ENCODE data around the gene IL10.
"Not testable (repeated sequence)": the region's sequence is repeated elsewhere in the genome, so short reads cannot be mapped to it uniquely, and the experiment has no call there.

Gene IL10

GRCh38 chr1:206768472-206769303 lies 3.6 kb downstream of the IL10 start:
- DNase-seq (ENCODE audit: extremely low read depth in 1 of 2, low read depth in 1 of 2) = no peak

GRCh38 chr1:206766251-206766856 lies 5.9 kb downstream of the IL10 start:
- peak; percentile 37 to 53 for DNase-seq (ENCODE audit: extremely low read depth in 1 of 2, low read depth in 1 of 2)

- not testable (repeated sequence) for DNase-seq (ENCODE audit: extremely low read depth in 1 of 2, low read depth in 1 of 2)
Measured at GRCh38 chr1:206765771-206766170, 6.5 kb downstream of the IL10 start.

GRCh38 chr1:206762741-206763364 lies 9.4 kb downstream of the IL10 start:
- DNase-seq (ENCODE audit: extremely low read depth in 1 of 2, low read depth in 1 of 2) = not testable (repeated sequence)

GRCh38 chr1:206761159-206761768 lies 11.0 kb downstream of the IL10 start:
- no peak for DNase-seq (ENCODE audit: extremely low read depth in 1 of 2, low read depth in 1 of 2)

- DNase-seq (ENCODE audit: extremely low read depth in 1 of 2, low read depth in 1 of 2) = no peak
Measured at GRCh38 chr1:206760590-206760989, 11.7 kb downstream of the IL10 start.

GRCh38 chr1:206757524-206758266 lies 14.6 kb downstream of the IL10 start:
- no peak for DNase-seq (ENCODE audit: extremely low read depth in 1 of 2, low read depth in 1 of 2)

- DNase-seq (ENCODE audit: extremely low read depth in 1 of 2, low read depth in 1 of 2) = no peak
Measured at GRCh38 chr1:206754011-206754410, 18.3 kb downstream of the IL10 start.

GRCh38 chr1:206753141-206753540 lies 19.2 kb downstream of the IL10 start:
- DNase-seq (ENCODE audit: extremely low read depth in 1 of 2, low read depth in 1 of 2) = no peak

GRCh38 chr1:206752481-206752880 lies 19.8 kb downstream of the IL10 start:
- DNase-seq (ENCODE audit: extremely low read depth in 1 of 2, low read depth in 1 of 2) = no peak

GRCh38 chr1:206751891-206752290 lies 20.4 kb downstream of the IL10 start:
- DNase-seq (ENCODE audit: extremely low read depth in 1 of 2, low read depth in 1 of 2) = no peak

GRCh38 chr1:206748348-206749030 lies 23.8 kb downstream of the IL10 start:
- DNase-seq (ENCODE audit: extremely low read depth in 1 of 2, low read depth in 1 of 2) = no peak

- no peak for DNase-seq (ENCODE audit: extremely low read depth in 1 of 2, low read depth in 1 of 2)
Measured at GRCh38 chr1:206745301-206745700, 27.0 kb downstream of the IL10 start.

GRCh38 chr1:206744683-206745082 lies 27.6 kb downstream of the IL10 start:
- no peak for DNase-seq (ENCODE audit: extremely low read depth in 1 of 2, low read depth in 1 of 2)

- no peak for DNase-seq (ENCODE audit: extremely low read depth in 1 of 2, low read depth in 1 of 2)
Measured at GRCh38 chr1:206742719-206743383, 29.4 kb downstream of the IL10 start.

GRCh38 chr1:206741142-206741701 lies 31.1 kb downstream of the IL10 start:
- DNase-seq (ENCODE audit: extremely low read depth in 1 of 2, low read depth in 1 of 2) = no peak

GRCh38 chr1:206739411-206740076 lies 32.8 kb downstream of the IL10 start:
- no peak for DNase-seq (ENCODE audit: extremely low read depth in 1 of 2, low read depth in 1 of 2)

- DNase-seq (ENCODE audit: extremely low read depth in 1 of 2, low read depth in 1 of 2) = no peak
Measured at GRCh38 chr1:206738370-206739366, 33.6 kb downstream of the IL10 start.

All from activated CD8-positive, alpha-beta memory T cell treated with anti-CD3 and anti-CD28 coated beads for 1 hour (primary cell).